IMR-90 (cell line): Measurements from ENCODE around the gene TMEM141. TPM values are rescaled to one million over a fixed set of nuclear protein-coding genes. Genes with fewer than 3 reads are reported as not detected.

ENCODE experiments used
- ATAC-seq: fragments of 200-7000 bp; cut with Tn5 transposase; 2 replicates; pipeline ENCODE4 v1.9.1; 2020; ENCODE audit warnings: low read depth, mild to moderate bottlenecking, moderate library complexity
- BruUV-seq: library from RNA; stranded (reverse); fragments of 400-500 nt; replicated peaks from 2 replicates; lab custom pipeline; 2021; lab: Mats Ljungman, UMichigan
- CTCF ChIA-PET: fragments of 300-600 bp; formaldehyde crosslinking; extraction: SDS; loops from one replicate; lab custom pipeline; 2021; ENCODE audit warnings: antibody characterized with exemption; lab: Yijun Ruan, JAX
- POLR2A ChIA-PET: fragments of 300-600 bp; sonication (Branson Sonifier 250); formaldehyde crosslinking; loops from one replicate; lab custom pipeline; 2022; ENCODE audit warnings: antibody characterized with exemption; ENCODE audit not compliant: unreplicated experiment; lab: Charles Lee
- DNase-seq: peaks from one replicate; pipeline ENCODE4 v3.0.0; 2013
- H2AFZ ChIP-seq: replicated peaks from 2 replicates; pipeline ENCODE3; 2013; ENCODE audit warnings: low read length, mild to moderate bottlenecking; ENCODE audit not compliant: poor library complexity
- H2AK5ac ChIP-seq: 2 replicates; pipeline ENCODE4 v1.6.1; 2013; ENCODE audit warnings: low read depth, low read length, inconsistent platforms
- H2AK9ac ChIP-seq: replicated peaks from 2 replicates; pipeline ENCODE3; 2013; ENCODE audit warnings: mild to moderate bottlenecking, low read depth, low read length, moderate library complexity; ENCODE audit not compliant: poor library complexity
- H2BK120ac ChIP-seq: 2 replicates; pipeline ENCODE4 v1.6.1; 2013; ENCODE audit warnings: low read depth, low read length, inconsistent platforms
- H2BK15ac ChIP-seq: 3 replicates; pipeline ENCODE4 v1.6.1; 2013; ENCODE audit warnings: low read depth, low read length, inconsistent platforms
- H2BK20ac ChIP-seq: 2 replicates; pipeline ENCODE4 v1.6.1; 2013; ENCODE audit warnings: low read depth, mild to moderate bottlenecking, inconsistent platforms, low read length, moderate library complexity
- H2BK5ac ChIP-seq: 2 replicates; pipeline ENCODE4 v1.6.1; 2013; ENCODE audit warnings: mild to moderate bottlenecking, low read depth, low read length, inconsistent platforms; ENCODE audit not compliant: poor library complexity, severe bottlenecking
- H3K14ac ChIP-seq: replicated peaks from 2 replicates; pipeline ENCODE4 v1.6.1; 2013; ENCODE audit warnings: low read depth, low read length, inconsistent platforms
- H3K18ac ChIP-seq: 2 replicates; pipeline ENCODE4 v1.6.1; 2013; ENCODE audit warnings: low read depth, low read length, control low read depth
- H3K23ac ChIP-seq: 2 replicates; pipeline ENCODE4 v1.6.1; 2013; ENCODE audit warnings: low read depth, low read length, inconsistent platforms
- H3K27ac ChIP-seq: 2 replicates; pipeline ENCODE4 v1.5.1; 2013; ENCODE audit warnings: mild to moderate bottlenecking, control low read depth, low read length; ENCODE audit not compliant: insufficient read depth
- H3K27me3 ChIP-seq: 2 replicates; pipeline ENCODE4 v1.6.1; 2013; ENCODE audit warnings: low read length; ENCODE audit not compliant: control insufficient read depth, insufficient read depth
- H3K36me3 ChIP-seq: 2 replicates; pipeline ENCODE4 v1.6.1; 2013; ENCODE audit warnings: low read length, mixed read lengths; ENCODE audit not compliant: control insufficient read depth, insufficient read depth
- H3K4ac ChIP-seq: 2 replicates; pipeline ENCODE4 v1.6.1; 2013; ENCODE audit warnings: low read depth, low read length, inconsistent platforms
- H3K4me1 ChIP-seq: 2 replicates; pipeline ENCODE4 v1.6.1; 2013; ENCODE audit warnings: low read length, mixed read lengths; ENCODE audit not compliant: control insufficient read depth, insufficient read depth
- H3K4me2 ChIP-seq: 2 replicates; pipeline ENCODE4 v1.6.1; 2013; ENCODE audit warnings: low read depth, mild to moderate bottlenecking, control low read depth, low read length, moderate library complexity
- H3K4me3 ChIP-seq: 2 replicates; pipeline ENCODE4 v1.5.1; 2013; ENCODE audit warnings: low read depth, mild to moderate bottlenecking, control low read depth, low read length, moderate library complexity; ENCODE audit not compliant: insufficient read depth
- H3K56ac ChIP-seq: 2 replicates; pipeline ENCODE4 v1.6.1; 2013; ENCODE audit warnings: low read length, inconsistent platforms; ENCODE audit not compliant: insufficient read depth; ENCODE audit errors: extremely low read depth
- H3K79me1 ChIP-seq, 2 experiments: 2 replicates each; pipeline ENCODE4 v1.6.1; 2013; ENCODE audit warnings: low read length in 2 of 2, inconsistent platforms in 1 of 2, low read depth in 1 of 2
- H3K9ac ChIP-seq: 2 replicates; pipeline ENCODE4 v1.6.1; 2013; ENCODE audit warnings: low read depth, low read length, control low read depth
- H3K9me1 ChIP-seq: 2 replicates; pipeline ENCODE4 v1.6.1; 2013; ENCODE audit warnings: low read length, inconsistent platforms; ENCODE audit not compliant: insufficient read depth
- H3K9me3 ChIP-seq: 2 replicates; pipeline ENCODE4 v1.6.1; 2013; ENCODE audit warnings: low read length; ENCODE audit not compliant: control insufficient read depth, insufficient read depth
- H4K20me1 ChIP-seq: 2 replicates; pipeline ENCODE4 v1.6.1; 2013; ENCODE audit warnings: low read length, inconsistent platforms; ENCODE audit not compliant: insufficient read depth
- H4K5ac ChIP-seq: 2 replicates; pipeline ENCODE4 v1.6.1; 2013; ENCODE audit warnings: mild to moderate bottlenecking, low read depth, low read length, control low read depth
- H4K8ac ChIP-seq, 2 experiments: 2 replicates each; pipeline ENCODE4 v1.6.1; 2013; ENCODE audit warnings: low read depth in 2 of 2, low read length in 2 of 2, control low read depth in 1 of 2, inconsistent platforms in 1 of 2
- H4K91ac ChIP-seq: 2 replicates; pipeline ENCODE4 v1.6.1; 2013; ENCODE audit warnings: low read depth, low read length, inconsistent platforms; ENCODE audit not compliant: insufficient read depth
- BHLHE40 ChIP-seq: fragments of 150-350 bp; IDR thresholded peaks from 2 replicates; pipeline ENCODE4 v1.6.1; 2016; ENCODE audit warnings: mild to moderate bottlenecking, low read depth, low read length
- CEBPB ChIP-seq: IDR thresholded peaks from 2 replicates; pipeline ENCODE4 v1.6.1; 2012; ENCODE audit warnings: low read depth, low read length, improper control_type of control experiment
- FOS ChIP-seq: fragments of 150-350 bp; IDR thresholded peaks from 2 replicates; pipeline ENCODE4 v1.6.1; 2016; ENCODE audit warnings: low read depth, low read length
- MAFK ChIP-seq: IDR thresholded peaks from 2 replicates; pipeline ENCODE4 v1.6.1; 2012; ENCODE audit warnings: low read depth, low read length, improper control_type of control experiment
- MAZ ChIP-seq: IDR thresholded peaks from 2 replicates; pipeline ENCODE4 v1.6.1; 2012; ENCODE audit warnings: low read depth, mild to moderate bottlenecking, low read length, improper control_type of control experiment, moderate library complexity, borderline replicate concordance
- MXI1 ChIP-seq: IDR thresholded peaks from 2 replicates; pipeline ENCODE4 v1.6.1; 2012; ENCODE audit warnings: low read depth, mild to moderate bottlenecking, low read length, moderate library complexity, borderline replicate concordance
- NFE2L2 ChIP-seq: fragments of 150-350 bp; IDR thresholded peaks from 2 replicates; pipeline ENCODE4 v1.6.1; 2016; ENCODE audit warnings: low read depth, mild to moderate bottlenecking, low read length
- POLR2A ChIP-seq: IDR thresholded peaks from 2 replicates; pipeline ENCODE4 v1.6.1; 2012; ENCODE audit warnings: mild to moderate bottlenecking, low read depth, low read length
- RAD21 ChIP-seq: IDR thresholded peaks from 2 replicates; pipeline ENCODE4 v1.6.1; 2012; ENCODE audit warnings: low read length, improper control_type of control experiment
- RCOR1 ChIP-seq: IDR thresholded peaks from 2 replicates; pipeline ENCODE4 v1.6.1; 2012; ENCODE audit warnings: mild to moderate bottlenecking, low read length, improper control_type of control experiment; ENCODE audit not compliant: insufficient replicate concordance
- RFX5 ChIP-seq: IDR thresholded peaks from 2 replicates; pipeline ENCODE4 v1.8.0; 2012; ENCODE audit warnings: low read depth, mild to moderate bottlenecking, low read length, moderate library complexity
- SMC3 ChIP-seq: fragments of 150-350 bp; IDR thresholded peaks from 2 replicates; pipeline ENCODE4 v1.6.1; 2016; ENCODE audit warnings: low read depth, mild to moderate bottlenecking, antibody characterized with exemption, low read length, moderate library complexity
- WGBS, 2 experiments: methylation state at CpG; one replicate each; pipeline versions ENCODE4 v1.1.5 to v1.1.7; 2013; ENCODE audit warnings: missing lambda C conversion rate in 2 of 2; ENCODE audit not compliant: insufficient read length in 1 of 2; ENCODE audit errors: extremely low coverage in 2 of 2; 5-methylcytosine and 5-hydroxymethylcytosine counted together
- dilution Hi-C: fragments of 300-500 bp; cut with HindIII; formaldehyde crosslinking; loops from one replicate; pipeline ENCODE4 v1.14.3; 2018; ENCODE audit warnings: low sequenced_read_pairs; ENCODE audit not compliant: unreplicated experiment
- in situ Hi-C: fragments of 300-500 bp; cut with MboI; formaldehyde crosslinking; loops from 3 replicates; pipeline ENCODE4 v1.14.3; 2019; ENCODE audit warnings: low sequenced_read_pairs, inconsistent platforms, mixed read lengths
- intact Hi-C: fragments of 100-400 bp; cut with micrococcal nuclease; formaldehyde crosslinking; loops from 2 replicates; pipeline ENCODE4 v1.10.0; 2022
- polyA plus RNA-seq, 3 experiments: library from polyadenylated mRNA; depleted of rRNA; stranded (reverse); fragments of >200 nt; gene quantifications; 2 replicates each; pipeline ENCODE4 v1.2.3, GENCODE V29; 2012; ENCODE audit warnings: low replicate concordance in 1 of 3
- total RNA-seq: library from RNA; depleted of rRNA; stranded (reverse); fragments of >200 nt; gene quantifications from 2 replicates; pipeline ENCODE4 v1.2.3, GENCODE V29; 2012
- TF ChIP-seq, protein P1 (sequence below): fragments of 150-350 bp; IDR thresholded peaks from 2 replicates; pipeline ENCODE4 v1.6.1; 2017; ENCODE audit warnings: mild to moderate bottlenecking, antibody characterized with exemption, low read length, low read depth
- TF ChIP-seq, protein P2 (sequence below): fragments of 150-350 bp; IDR thresholded peaks from 2 replicates; pipeline ENCODE4 v1.6.1; 2016; ENCODE audit warnings: low read depth, mild to moderate bottlenecking, low read length, moderate library complexity, borderline replicate concordance
- TF ChIP-seq, protein P3 (sequence below): conservative IDR thresholded peaks from 2 replicates; pipeline ENCODE4 v1.5.1; 2012; ENCODE audit warnings: mild to moderate bottlenecking, low read depth, low read length, improper control_type of control experiment

The TMEM141 gene
- total and polyA plus RNA-seq, 2 of the 4 experiments (the other 2 are of a cell fraction), result 39.1 to 77.8 TPM

DNA sequence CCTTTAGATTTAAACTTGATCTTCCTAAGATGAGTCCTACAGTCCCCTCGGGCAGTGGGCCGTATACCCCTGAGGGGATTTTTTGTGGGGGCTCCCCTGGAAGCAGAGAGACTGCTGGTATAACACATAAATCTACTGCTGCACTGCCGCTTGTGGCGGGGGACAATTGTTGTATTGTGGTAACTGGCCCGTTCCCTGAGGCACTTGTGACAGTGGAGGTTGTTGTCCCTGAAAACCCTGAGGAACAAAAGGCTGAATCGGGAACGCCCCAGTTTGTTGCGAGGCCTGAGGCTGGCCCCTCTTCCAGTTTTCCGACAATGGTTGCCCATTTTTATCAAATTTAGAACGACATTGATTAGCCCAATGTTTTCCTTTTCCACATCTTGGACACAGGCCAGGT lies 4.7 kb upstream of the TMEM141 start:
- H2AK9ac ChIP-seq, result no peak overlapping the region
- H3K9me1 ChIP-seq, result no peaks in the 10 kb centered on the region
- CTCF ChIA-PET, result interaction anchor here (0.6 to 1.2 kb wide), 2 partner anchors 55 to 249 kb away, joined by 4 to 5 read pairs; no protein-coding TSS in a partner anchor
- no peak overlapping the region for H2BK120ac ChIP-seq
- H4K91ac ChIP-seq, result no peak overlapping the region
- no peak for ATAC-seq
- no peak overlapping the region for H4K8ac ChIP-seq
- H3K4ac ChIP-seq, result no peak overlapping the region
- no peaks in the 10 kb centered on the region for H3K4me1 ChIP-seq
- H2BK5ac ChIP-seq, result no peak overlapping the region
- H3K9ac ChIP-seq, result no peak overlapping the region
- peaks cover under 1 to 3% of the 10 kb centered on the region in 2 experiments; a peak in 3 of 4 replicates for H3K79me1 ChIP-seq
- no peak overlapping the region for H3K18ac ChIP-seq
- H3K23ac ChIP-seq, result no peak overlapping the region
- no peak overlapping the region for H3K4me2 ChIP-seq
- intact Hi-C loops (no loop called here), dilution Hi-C loops (no loop called here), in situ Hi-C loops (loop anchor here (10.0 kb wide), 1 partner anchor 248 kb away; the partner anchor contains the start of gene FUT7)
- no peak overlapping the region for H2BK15ac ChIP-seq
- no peak overlapping the region for H2AFZ ChIP-seq
- H3K14ac ChIP-seq, result no peak overlapping the region
- no peak for TF ChIP-seq SMC3
- TF ChIP-seq, protein P1, sequence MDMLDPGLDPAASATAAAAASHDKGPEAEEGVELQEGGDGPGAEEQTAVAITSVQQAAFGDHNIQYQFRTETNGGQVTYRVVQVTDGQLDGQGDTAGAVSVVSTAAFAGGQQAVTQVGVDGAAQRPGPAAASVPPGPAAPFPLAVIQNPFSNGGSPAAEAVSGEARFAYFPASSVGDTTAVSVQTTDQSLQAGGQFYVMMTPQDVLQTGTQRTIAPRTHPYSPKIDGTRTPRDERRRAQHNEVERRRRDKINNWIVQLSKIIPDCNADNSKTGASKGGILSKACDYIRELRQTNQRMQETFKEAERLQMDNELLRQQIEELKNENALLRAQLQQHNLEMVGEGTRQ, result no peak
- TF ChIP-seq NFE2L2, result no peak
- no peak for TF ChIP-seq POLR2A
- TF ChIP-seq FOS, result no peak
- no peak for TF ChIP-seq MAZ
- TF ChIP-seq, protein P2, sequence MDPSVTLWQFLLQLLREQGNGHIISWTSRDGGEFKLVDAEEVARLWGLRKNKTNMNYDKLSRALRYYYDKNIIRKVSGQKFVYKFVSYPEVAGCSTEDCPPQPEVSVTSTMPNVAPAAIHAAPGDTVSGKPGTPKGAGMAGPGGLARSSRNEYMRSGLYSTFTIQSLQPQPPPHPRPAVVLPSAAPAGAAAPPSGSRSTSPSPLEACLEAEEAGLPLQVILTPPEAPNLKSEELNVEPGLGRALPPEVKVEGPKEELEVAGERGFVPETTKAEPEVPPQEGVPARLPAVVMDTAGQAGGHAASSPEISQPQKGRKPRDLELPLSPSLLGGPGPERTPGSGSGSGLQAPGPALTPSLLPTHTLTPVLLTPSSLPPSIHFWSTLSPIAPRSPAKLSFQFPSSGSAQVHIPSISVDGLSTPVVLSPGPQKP, result no peak
- no peak for TF ChIP-seq CEBPB
- TF ChIP-seq RAD21, result no peak
- TF ChIP-seq MAFK, result no peak
- no peak for TF ChIP-seq RFX5
- no peak for TF ChIP-seq MXI1
- TF ChIP-seq, protein P3, sequence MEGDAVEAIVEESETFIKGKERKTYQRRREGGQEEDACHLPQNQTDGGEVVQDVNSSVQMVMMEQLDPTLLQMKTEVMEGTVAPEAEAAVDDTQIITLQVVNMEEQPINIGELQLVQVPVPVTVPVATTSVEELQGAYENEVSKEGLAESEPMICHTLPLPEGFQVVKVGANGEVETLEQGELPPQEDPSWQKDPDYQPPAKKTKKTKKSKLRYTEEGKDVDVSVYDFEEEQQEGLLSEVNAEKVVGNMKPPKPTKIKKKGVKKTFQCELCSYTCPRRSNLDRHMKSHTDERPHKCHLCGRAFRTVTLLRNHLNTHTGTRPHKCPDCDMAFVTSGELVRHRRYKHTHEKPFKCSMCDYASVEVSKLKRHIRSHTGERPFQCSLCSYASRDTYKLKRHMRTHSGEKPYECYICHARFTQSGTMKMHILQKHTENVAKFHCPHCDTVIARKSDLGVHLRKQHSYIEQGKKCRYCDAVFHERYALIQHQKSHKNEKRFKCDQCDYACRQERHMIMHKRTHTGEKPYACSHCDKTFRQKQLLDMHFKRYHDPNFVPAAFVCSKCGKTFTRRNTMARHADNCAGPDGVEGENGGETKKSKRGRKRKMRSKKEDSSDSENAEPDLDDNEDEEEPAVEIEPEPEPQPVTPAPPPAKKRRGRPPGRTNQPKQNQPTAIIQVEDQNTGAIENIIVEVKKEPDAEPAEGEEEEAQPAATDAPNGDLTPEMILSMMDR, result no peak
- TF ChIP-seq RCOR1, result no peak
- no peak for TF ChIP-seq BHLHE40
- H3K4me3 ChIP-seq, result no peak overlapping the region
- no peaks in the 10 kb centered on the region; the same call in 1 of the 2 replicates for H4K20me1 ChIP-seq
- no peak for DNase-seq
- no peak overlapping the region for H2BK20ac ChIP-seq
- WGBS, 2 experiments, result 70% methylated on average over 2 of the region's 10 CpGs; no CpG with 5 or more reads in 1 of the 2 experiments
- H3K36me3 ChIP-seq, result no peaks in the 10 kb centered on the region
- H3K56ac ChIP-seq, result no peak overlapping the region
- no peaks in the 10 kb centered on the region for H3K9me3 ChIP-seq
- H2AK5ac ChIP-seq, result no peak overlapping the region
- BruUV-seq, result no TSS peak
- H4K5ac ChIP-seq, result no peak overlapping the region
- H3K27me3 ChIP-seq, result peaks cover 11% of the 10 kb centered on the region
- POLR2A ChIA-PET, result no interaction called here
- no peak overlapping the region for H3K27ac ChIP-seq
